Upper lobe of right lung (tissue), 1 donor: ENCODE results near the gene ZNF683. TPM values are rescaled to one million over a fixed set of nuclear protein-coding genes. Genes with fewer than 3 reads are reported as not detected.

Experiments used
- ATAC-seq: fragments of 200-7000 bp; cut with Tn5 transposase; one replicate; pipeline ENCODE4 v1.9.1; 2020; ENCODE audit warnings: mild to moderate bottlenecking, moderate library complexity
- DNase-seq: peaks from one replicate; pipeline ENCODE4 v3.0.0-alpha.2; 2020
- H3K27ac ChIP-seq: fragments of 200-600 bp; one replicate; pipeline ENCODE4 v1.8.0; 2022
- H3K27me3 ChIP-seq: fragments of 200-600 bp; one replicate; pipeline ENCODE4 v1.8.0; 2022; ENCODE audit warnings: mild to moderate bottlenecking
- H3K36me3 ChIP-seq: fragments of 200-600 bp; one replicate; pipeline ENCODE4 v1.8.0; 2022
- H3K4me1 ChIP-seq: fragments of 200-600 bp; one replicate; pipeline ENCODE4 v1.8.0; 2022
- H3K4me3 ChIP-seq: fragments of 200-600 bp; one replicate; pipeline ENCODE4 v1.8.0; 2022; ENCODE audit warnings: mild to moderate bottlenecking
- H3K9me3 ChIP-seq: fragments of 200-600 bp; one replicate; pipeline ENCODE4 v1.8.0; 2022
- CTCF ChIP-seq: fragments of 200-600 bp; IDR thresholded peaks from one replicate; pipeline ENCODE4 v1.8.0; 2022; ENCODE audit warnings: antibody characterized with exemption
- intact Hi-C: fragments of 100-400 bp; cut with DNase I; formaldehyde crosslinking; loops from one replicate; pipeline ENCODE4 v1.11.0; 2022
- total RNA-seq: library from RNA; stranded (reverse); fragmentation: NEBNext Ultra II Directional; extraction: Animal tissue kit (Norgen Biotek cat#: 25700); gene quantifications from one replicate; pipeline ENCODE4 v1.2.1, GENCODE V29; 2021
- donor health status: DM: no; HTN: yes; CAD: no; lungs with severe emphysema.

ZNF683 gene
- total RNA-seq, 1 donor from 2014 or later = 1.1 TPM

- no peak overlapping the region for H3K4me3 ChIP-seq
- no peaks in the 10 kb centered on the region for H3K36me3 ChIP-seq
- no peaks in the 10 kb centered on the region for H3K27me3 ChIP-seq
- intact Hi-C loops = no loop called here
- no peaks in the 10 kb centered on the region for H3K9me3 ChIP-seq
- no peak for DNase-seq
- H3K27ac ChIP-seq = no peak overlapping the region
- ATAC-seq = peak; percentile 40
- H3K4me1 ChIP-seq = peaks cover 8% of the 10 kb centered on the region
- no peak for TF ChIP-seq CTCF
Observed at GRCh38 chr1:26314501-26314900, 58.0 kb downstream of the ZNF683 start.

Other genes with a start within 250 kb of the ZNF683 start
- gene FAM110D, start 213.7 kb downstream of the ZNF683 start, total RNA-seq = 6.9 TPM
- not detected for gene C1orf232, start 203.8 kb downstream of the ZNF683 start, total RNA-seq
- gene ZNF593, start 202.8 kb downstream of the ZNF683 start, total RNA-seq = 22.6 TPM
- gene ZNF593OS, start 200.9 kb downstream of the ZNF683 start, total RNA-seq = not detected
- gene CNKSR1, start 195.3 kb downstream of the ZNF683 start, total RNA-seq = 21.6 TPM
- not detected for gene CATSPER4, start 182.1 kb downstream of the ZNF683 start, total RNA-seq
- gene CEP85, start 138.6 kb downstream of the ZNF683 start, total RNA-seq = 10.3 TPM
- gene SH3BGRL3, start 92.7 kb downstream of the ZNF683 start, total RNA-seq = 169 TPM
- gene UBXN11, start 66.1 kb downstream of the ZNF683 start, total RNA-seq = 37.0 TPM
- gene CD52, start 54.8 kb downstream of the ZNF683 start, total RNA-seq = 348 TPM
- gene CRYBG2, start 18.6 kb downstream of the ZNF683 start, total RNA-seq = 6.9 TPM
- not detected for gene LIN28A, start 38.1 kb upstream of the ZNF683 start, total RNA-seq
- gene DHDDS, start 59.6 kb upstream of the ZNF683 start, total RNA-seq = 41.1 TPM
- 298 TPM for gene HMGN2, start 99.7 kb upstream of the ZNF683 start, total RNA-seq
- 124 TPM for gene RPS6KA1, start 157.0 kb upstream of the ZNF683 start, total RNA-seq